Esophagus muscularis mucosa (tissue), 4 donors: ENCODE measurements around the gene USP31. TPM values are rescaled to one million over a fixed set of nuclear protein-coding genes. Genes with fewer than 3 reads are reported as not detected.

Source experiments
- DNase-seq: peaks from one replicate; pipeline ENCODE4 v3.0.0-alpha.2; 2017; ENCODE audit errors: extremely low spot score
- H3K27ac ChIP-seq, 4 donors: fragments of 200-600 bp; sonication (generic); replicated peaks in 1 of 4; 1 replicate in 3 of 4; 2 replicates in 1 of 4; pipeline ENCODE4 v1.5.1; 2016 to 2019; ENCODE audit warnings: mild to moderate bottlenecking in 1 of 4
- H3K27me3 ChIP-seq, 4 donors: fragments of 200-600 bp; sonication (generic); one replicate each; pipeline versions ENCODE4 v1.5.1 to v1.6.0; 2016 to 2019
- H3K36me3 ChIP-seq, 4 donors: fragments of 200-600 bp; sonication (generic); one replicate each; pipeline ENCODE4 v1.5.1; 2016 to 2019
- H3K4me1 ChIP-seq, 4 donors: fragments of 200-600 bp; sonication (generic); one replicate each; pipeline ENCODE4 v1.5.1; 2016 to 2019
- H3K4me3 ChIP-seq, 4 donors: fragments of 200-600 bp; sonication (generic); 1 replicate in 2 of 4; 2 replicates in 2 of 4; pipeline ENCODE4 v1.5.1; 2016 to 2019; ENCODE audit warnings: mild to moderate bottlenecking in 4 of 4, moderate library complexity in 1 of 4
- H3K9me3 ChIP-seq, 4 donors: fragments of 200-600 bp; sonication (generic); 1 replicate in 3 of 4; 2 replicates in 1 of 4; pipeline ENCODE4 v1.5.1; 2016 to 2019
- CTCF ChIP-seq, 3 experiments: fragments of 200-600 bp in 2 of 3; fragments of 450-650 bp in 1 of 3; sonication (generic) in 2 of 3; IDR thresholded peaks; one replicate each; pipeline ENCODE4 v1.5.1; 2017 to 2019; ENCODE audit warnings: antibody characterized with exemption in 3 of 3, mild to moderate bottlenecking in 2 of 3, moderate library complexity in 1 of 3
- EP300 ChIP-seq: sonication (generic); formaldehyde crosslinking; IDR thresholded peaks from one replicate; pipeline ENCODE4 v1.6.1; 2017; ENCODE audit warnings: antibody characterized with exemption
- POLR2A ChIP-seq: fragments of 450-650 bp; IDR thresholded peaks from one replicate; pipeline ENCODE4 v1.6.1; 2017; ENCODE audit warnings: antibody characterized with exemption, moderate library complexity, mild to moderate bottlenecking, low read depth
- POLR2AphosphoS5 ChIP-seq, 2 donors: sonication (generic); formaldehyde crosslinking; IDR thresholded peaks; one replicate each; pipeline ENCODE4 v1.6.1; 2017; ENCODE audit warnings: antibody characterized with exemption in 2 of 2
- WGBS: methylation state at CpG from one replicate; pipeline ENCODE4 v1.1.5; 2018; 5-methylcytosine and 5-hydroxymethylcytosine counted together
- intact Hi-C: fragments of 100-400 bp; cut with DNase I; formaldehyde crosslinking; loops from one replicate; pipeline ENCODE4 v1.15.1; 2023
- total RNA-seq, 4 donors: library from RNA; depleted of rRNA; stranded (reverse); fragments of >200 nt; gene quantifications; one replicate each; pipeline versions ENCODE4 v1.1.0 to v1.2.1, GENCODE V29; 2016

The USP31 gene
- total RNA-seq, 4 donors from 2014 or later: 18.9 to 29.1 (median 23.3) TPM

GRCh38 chr16:23188911-23189310, 39.7 kb upstream of the USP31 start:
- H3K4me1 ChIP-seq: no peaks in the 10 kb centered on the region
- H3K27ac ChIP-seq: no peak overlapping the region
- H3K36me3 ChIP-seq: no peaks in the 10 kb centered on the region
- no peak for DNase-seq
- TF ChIP-seq EP300 (no peak), POLR2A (no peak), POLR2AphosphoS5 (IDR thresholded peaks at IDR 0.05) (no peak), CTCF (IDR thresholded peaks at IDR 0.05) (no peak)
- no peaks in the 10 kb centered on the region for H3K9me3 ChIP-seq
- peaks cover 0 to 31% (median 3%) of the 10 kb centered on the region in 4 donors for H3K27me3 ChIP-seq
- intact Hi-C loops: no loop called here
- 86% methylated on average over 1 of the region's 2 CpGs for WGBS
- H3K4me3 ChIP-seq: no peak overlapping the region

GRCh38 chr16:23187341-23187740, 38.1 kb upstream of the USP31 start:
- Histone ChIP-seq H3K36me3 (no peaks in the 10 kb centered on the region), H3K27me3 (peaks cover 15 to 47% (median 16%) of the 10 kb centered on the region in 4 donors), H3K4me1 (peaks cover 10 to 13% (median 11%) of the 10 kb centered on the region in 4 donors), H3K4me3 (no peak overlapping the region), H3K27ac (no peak overlapping the region), H3K9me3 (no peaks in the 10 kb centered on the region)
- no peak for TF ChIP-seq POLR2AphosphoS5 (IDR thresholded peaks at IDR 0.05)
- no peak for TF ChIP-seq CTCF (IDR thresholded peaks at IDR 0.05)
- no peak for TF ChIP-seq EP300
- TF ChIP-seq POLR2A: no peak
- intact Hi-C loops: no loop called here
- 54% methylated on average over 3 of the region's 3 CpGs for WGBS
- no peak for DNase-seq

GRCh38 chr16:23186171-23186570, 36.9 kb upstream of the USP31 start:
- Histone ChIP-seq H3K4me3 (no peak overlapping the region), H3K36me3 (no peaks in the 10 kb centered on the region), H3K4me1 (peaks cover 13 to 17% (median 15%) of the 10 kb centered on the region in 4 donors), H3K27me3 (peaks cover 15 to 57% (median 18%) of the 10 kb centered on the region in 4 donors), H3K9me3 (no peaks in the 10 kb centered on the region), H3K27ac (no peak overlapping the region)
- DNase-seq: no peak
- WGBS: 69% methylated on average over 24 of the region's 24 CpGs
- no peak for TF ChIP-seq POLR2AphosphoS5 (IDR thresholded peaks at IDR 0.05)
- intact Hi-C loops: no loop called here

GRCh38 chr16:23185656-23186055, 36.4 kb upstream of the USP31 start:
- H3K27me3 ChIP-seq: peaks cover 15 to 63% (median 18%) of the 10 kb centered on the region in 4 donors
- peaks cover 13 to 17% (median 15%) of the 10 kb centered on the region in 4 donors for H3K4me1 ChIP-seq
- 47% methylated on average over 11 of the region's 11 CpGs for WGBS
- no peak for TF ChIP-seq POLR2A
- TF ChIP-seq EP300: no peak
- no peak for TF ChIP-seq POLR2AphosphoS5 (IDR thresholded peaks at IDR 0.05)
- TF ChIP-seq CTCF (IDR thresholded peaks at IDR 0.05): no peak
- no peaks in the 10 kb centered on the region for H3K9me3 ChIP-seq
- H3K27ac ChIP-seq: no peak overlapping the region
- no peak for DNase-seq
- intact Hi-C loops: no loop called here
- no peaks in the 10 kb centered on the region for H3K36me3 ChIP-seq
- no peak overlapping the region for H3K4me3 ChIP-seq

- Histone ChIP-seq H3K27ac (no peak overlapping the region), H3K4me1 (peaks cover 13 to 17% (median 15%) of the 10 kb centered on the region in 4 donors), H3K4me3 (no peak overlapping the region), H3K27me3 (peaks cover 15 to 74% (median 18%) of the 10 kb centered on the region in 4 donors), H3K36me3 (no peaks in the 10 kb centered on the region), H3K9me3 (no peaks in the 10 kb centered on the region)
- DNase-seq: no peak
- 13% methylated on average over 4 of the region's 4 CpGs for WGBS
- TF ChIP-seq CTCF (IDR thresholded peaks at IDR 0.05) (no peak), POLR2AphosphoS5 (IDR thresholded peaks at IDR 0.05) (no peak), POLR2A (no peak), EP300 (no peak)
- intact Hi-C loops: loop anchor here (2.0 kb wide), 1 partner anchor 251 kb away; no protein-coding TSS in a partner anchor
Measured at GRCh38 chr16:23183543-23183862, 34.3 kb upstream of the USP31 start.
